GM21360 (cell line): ENCODE measurements around the gene ZNF778.
A peak's percentile ranks its signal among the peaks of the same experiment; 100 is the strongest.

Experiments
- ATAC-seq: cut with Tn5 transposase; IDR thresholded peaks from one replicate; pipeline ENCODE4 v1.9.1; 2021; ENCODE audit warnings: mild to moderate bottlenecking, moderate library complexity; ENCODE audit not compliant: unreplicated experiment

ZNF778 gene

GRCh38 chr16:89217388-89218191 lies at the start of gene ZNF778:
TSS of gene ZNF778 (plus strand) at chr16:89217703. CDS start at chr16:89221128, 3,425 bp downstream.
- ATAC-seq, result peak; percentile 75

- ATAC-seq, result no peak
Measured at GRCh38 chr16:89168381-89169189, 48.9 kb upstream of the ZNF778 start.

GRCh38 chr16:89169778-89170177 lies 47.7 kb upstream of the ZNF778 start:
- ATAC-seq, result no peak

- no peak for ATAC-seq
Measured at GRCh38 chr16:89170346-89171215, 46.9 kb upstream of the ZNF778 start.

GRCh38 chr16:89171216-89172170 lies 46.0 kb upstream of the ZNF778 start, which contains the start of gene CDH15:
TSS of gene CDH15 (plus strand) at chr16:89171748. CDS start at chr16:89171832, 84 bp downstream.
- ATAC-seq, result peak; percentile 87

- no peak for ATAC-seq
Measured at GRCh38 chr16:89172171-89172527, 45.4 kb upstream of the ZNF778 start.

GRCh38 chr16:89172528-89173173 lies 44.9 kb upstream of the ZNF778 start:
- ATAC-seq, result no peak

- no peak for ATAC-seq
Measured at GRCh38 chr16:89173174-89173921, 44.2 kb upstream of the ZNF778 start.

GRCh38 chr16:89174055-89174827 lies 43.3 kb upstream of the ZNF778 start:
- ATAC-seq, result no peak

- no peak for ATAC-seq
Measured at GRCh38 chr16:89174877-89175276, 42.6 kb upstream of the ZNF778 start.

GRCh38 chr16:89175280-89176146 lies 42.0 kb upstream of the ZNF778 start:
- ATAC-seq, result no peak

GRCh38 chr16:89176147-89176690 lies 41.3 kb upstream of the ZNF778 start:
- ATAC-seq, result no peak

GRCh38 chr16:89176717-89177116 lies 40.8 kb upstream of the ZNF778 start:
- ATAC-seq, result no peak

GRCh38 chr16:89177501-89177900 lies 40.0 kb upstream of the ZNF778 start:
- no peak for ATAC-seq

GRCh38 chr16:89178453-89179147 lies 38.9 kb upstream of the ZNF778 start:
- no peak for ATAC-seq

- no peak for ATAC-seq
Measured at GRCh38 chr16:89179148-89179484, 38.4 kb upstream of the ZNF778 start.
